Fibroblast of mammary gland (primary cell): Measurements from ENCODE around the gene OTOS.

Source experiments
- DNase-seq: peaks from one replicate; pipeline ENCODE4 v3.0.0-alpha.2; 2010; ENCODE audit warnings: low read depth
- H3K4me3 ChIP-seq: 2 replicates; pipeline ENCODE4 v1.5.1; 2011; ENCODE audit warnings: low read depth, mild to moderate bottlenecking, low read length, moderate library complexity; ENCODE audit not compliant: control insufficient read depth
- TF ChIP-seq, protein P1 (sequence below): conservative IDR thresholded peaks from 2 replicates; pipeline ENCODE4 v1.5.1; 2011; ENCODE audit warnings: low read depth, low read length, inconsistent platforms; ENCODE audit not compliant: control insufficient read depth, insufficient read depth

The OTOS gene

DNA sequence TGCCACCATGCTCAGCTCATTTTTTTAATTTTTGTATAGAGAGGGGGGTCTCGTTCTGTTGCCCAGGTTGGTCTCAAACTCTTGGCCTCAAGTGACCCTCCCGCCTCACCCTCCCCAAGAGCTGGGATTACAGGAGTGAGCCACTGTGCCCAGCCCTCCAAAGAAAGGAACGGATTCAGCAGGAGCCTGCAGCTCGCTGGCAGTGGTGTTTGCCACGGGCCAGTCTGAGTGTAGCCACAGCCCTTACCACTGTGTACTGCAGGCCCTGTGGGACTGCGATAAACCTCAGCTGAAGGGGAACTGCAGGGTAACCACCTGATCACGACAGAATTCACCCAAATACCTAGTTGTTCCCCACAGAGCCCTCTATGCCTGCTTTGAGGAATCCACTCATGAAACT, 11.1 kb downstream of the OTOS start:
- H3K4me3 ChIP-seq, result no peak overlapping the region
- TF ChIP-seq, protein P1, sequence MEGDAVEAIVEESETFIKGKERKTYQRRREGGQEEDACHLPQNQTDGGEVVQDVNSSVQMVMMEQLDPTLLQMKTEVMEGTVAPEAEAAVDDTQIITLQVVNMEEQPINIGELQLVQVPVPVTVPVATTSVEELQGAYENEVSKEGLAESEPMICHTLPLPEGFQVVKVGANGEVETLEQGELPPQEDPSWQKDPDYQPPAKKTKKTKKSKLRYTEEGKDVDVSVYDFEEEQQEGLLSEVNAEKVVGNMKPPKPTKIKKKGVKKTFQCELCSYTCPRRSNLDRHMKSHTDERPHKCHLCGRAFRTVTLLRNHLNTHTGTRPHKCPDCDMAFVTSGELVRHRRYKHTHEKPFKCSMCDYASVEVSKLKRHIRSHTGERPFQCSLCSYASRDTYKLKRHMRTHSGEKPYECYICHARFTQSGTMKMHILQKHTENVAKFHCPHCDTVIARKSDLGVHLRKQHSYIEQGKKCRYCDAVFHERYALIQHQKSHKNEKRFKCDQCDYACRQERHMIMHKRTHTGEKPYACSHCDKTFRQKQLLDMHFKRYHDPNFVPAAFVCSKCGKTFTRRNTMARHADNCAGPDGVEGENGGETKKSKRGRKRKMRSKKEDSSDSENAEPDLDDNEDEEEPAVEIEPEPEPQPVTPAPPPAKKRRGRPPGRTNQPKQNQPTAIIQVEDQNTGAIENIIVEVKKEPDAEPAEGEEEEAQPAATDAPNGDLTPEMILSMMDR, result no peak
- DNase-seq, result no peak

DNA sequence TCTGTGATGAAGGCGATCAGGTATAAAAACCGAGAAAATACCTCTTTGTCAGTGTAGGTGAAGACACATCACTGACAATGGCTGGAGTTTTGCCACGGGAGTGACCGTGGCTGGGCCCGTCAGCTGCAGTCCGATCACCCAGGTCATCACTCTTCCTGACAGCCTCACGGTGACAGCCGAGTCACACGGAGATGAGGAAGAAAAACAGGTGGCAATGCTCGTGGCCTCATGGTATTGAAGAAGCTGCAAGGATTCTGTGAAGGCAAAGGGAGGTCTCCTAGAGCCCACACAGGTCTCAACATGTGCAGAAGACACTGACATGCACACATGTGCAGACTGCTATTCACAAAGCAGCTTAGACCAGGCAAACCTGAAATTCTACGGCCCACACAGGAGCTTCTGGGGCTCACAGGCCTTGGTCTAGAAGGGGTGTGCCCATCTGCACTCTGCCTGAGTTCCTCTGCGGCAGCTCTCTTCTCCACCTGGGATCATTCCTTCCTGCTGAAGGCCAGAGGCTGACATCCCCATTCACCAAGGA, 11.8 kb downstream of the OTOS start:
- TF ChIP-seq, protein P1, result no peak

DNA sequence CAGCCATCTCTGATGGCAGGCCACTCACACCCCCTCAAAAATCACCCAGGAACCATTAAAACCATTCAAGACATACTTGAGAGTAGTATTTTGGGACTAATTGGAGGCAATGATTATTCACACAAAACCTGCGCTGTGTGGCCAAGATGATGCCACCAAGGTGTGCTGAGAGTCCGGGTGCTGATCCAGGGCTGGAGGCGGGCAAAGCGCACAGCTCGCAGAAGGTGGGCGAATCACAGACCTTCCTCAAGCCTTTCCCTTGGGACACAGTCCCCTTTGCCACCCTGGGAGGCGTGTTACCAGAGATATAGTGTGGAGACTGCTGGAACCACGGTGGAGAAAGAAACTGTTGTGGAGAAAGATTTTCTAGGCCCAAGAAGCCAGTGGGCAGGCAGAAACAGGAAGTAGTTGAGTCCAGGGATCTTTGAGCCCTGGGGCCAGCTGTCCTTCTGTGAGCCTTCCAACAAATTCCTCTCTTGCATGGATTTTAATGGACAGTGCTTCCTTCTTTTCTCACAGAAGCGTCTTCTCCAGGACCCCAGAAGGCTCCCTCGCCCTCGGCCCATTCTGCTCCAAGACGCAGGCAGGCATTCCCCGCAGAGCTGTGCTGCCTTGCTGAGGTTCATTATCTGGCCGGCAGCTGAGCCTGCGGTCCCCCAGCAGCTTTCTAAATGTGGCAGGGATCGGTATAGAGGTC, 12.4 kb downstream of the OTOS start:
- TF ChIP-seq, protein P1, result no peak
- no peak overlapping the region for H3K4me3 ChIP-seq
- no peak for DNase-seq

More for the DNA sequence above, 11.8 kb downstream of the OTOS start:
- DNase-seq, result no peak
- H3K4me3 ChIP-seq, result no peak overlapping the region

DNA sequence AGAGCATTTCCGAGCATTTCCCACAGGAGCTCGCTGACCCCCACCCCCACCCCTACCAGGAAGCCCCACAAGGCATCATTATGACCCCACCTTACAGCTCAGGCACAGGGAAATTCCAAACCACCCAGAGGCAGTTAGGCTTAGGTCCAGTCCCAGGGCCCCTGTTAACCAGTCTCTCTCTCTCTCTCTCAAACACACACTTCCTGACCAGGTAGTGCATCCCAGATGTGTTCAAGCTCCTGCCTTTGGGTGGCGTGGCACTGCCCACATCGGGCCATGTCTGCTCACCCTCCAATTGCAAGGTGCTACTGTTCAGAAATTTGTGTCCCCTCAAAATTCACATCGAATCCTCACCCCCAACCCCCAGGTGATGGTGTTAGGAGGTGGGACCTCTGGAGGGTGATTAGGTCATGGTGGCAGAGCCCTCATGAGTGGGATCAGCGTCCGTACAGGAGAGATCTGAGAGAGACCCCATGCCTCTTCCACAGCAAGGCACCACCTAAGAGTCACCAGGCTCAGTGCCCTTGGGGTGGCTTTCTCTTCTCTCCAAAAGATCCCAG, 13.2 kb downstream of the OTOS start:
- TF ChIP-seq, protein P1, result no peak
- no peak for DNase-seq
- no peak overlapping the region for H3K4me3 ChIP-seq

DNA sequence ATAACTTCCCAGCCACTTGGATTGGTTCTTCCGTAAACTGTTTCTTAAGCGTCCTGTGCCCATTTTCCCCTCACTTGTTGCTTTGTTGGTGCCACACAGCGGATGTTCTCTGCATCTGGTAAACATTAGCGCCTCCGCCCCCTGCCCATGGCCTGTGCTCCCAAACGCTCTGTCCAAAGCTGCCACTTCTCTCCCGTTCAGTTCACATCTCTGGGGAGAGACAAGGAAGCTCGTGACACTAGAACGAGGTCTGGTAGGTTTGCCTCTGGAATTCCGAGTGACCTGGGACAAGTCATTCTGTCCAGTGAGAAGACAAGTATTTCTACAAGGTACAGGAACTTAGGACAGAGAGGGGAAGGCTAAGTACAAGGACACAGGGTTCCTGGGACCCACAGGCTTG, 13.7 kb downstream of the OTOS start:
- no peak overlapping the region for H3K4me3 ChIP-seq
- DNase-seq, result no peak
- TF ChIP-seq, protein P1, result no peak

DNA sequence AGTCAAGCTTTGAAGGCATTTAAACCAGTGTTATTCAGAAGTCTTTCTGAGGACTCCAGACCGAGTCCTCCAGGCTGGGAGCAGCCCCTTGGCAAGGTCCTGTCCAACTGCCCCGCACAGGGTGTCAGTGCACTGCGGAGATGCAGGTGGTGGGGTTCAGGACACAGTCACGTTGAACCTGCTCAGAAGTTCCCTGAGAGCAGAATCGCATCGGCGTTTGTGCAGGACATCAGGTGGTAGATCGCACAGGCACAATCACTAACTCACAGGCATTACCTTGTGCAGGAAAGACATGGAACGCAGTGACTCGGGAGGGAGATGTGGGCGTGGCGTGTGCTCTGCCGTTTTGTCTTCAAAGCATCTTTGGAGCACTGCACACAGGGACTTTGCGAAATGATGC, 14.7 kb downstream of the OTOS start:
- no peak for DNase-seq
- H3K4me3 ChIP-seq, result no peak overlapping the region
- TF ChIP-seq, protein P1, result no peak
